Cardiac fibroblast (primary cell): ENCODE results near the gene ARHGEF4.
A peak's percentile ranks its signal among the peaks of the same experiment; 100 is the strongest.
"Not testable (repeated sequence)": the region's sequence is repeated elsewhere in the genome, so short reads cannot be mapped to it uniquely, and the experiment has no call there.

Experiments
- DNase-seq, 2 donors: peaks; one replicate each; pipeline versions ENCODE4 v3.0.0 to v3.0.0-alpha.2; 2010; ENCODE audit warnings: low read depth in 2 of 2
- H3K4me3 ChIP-seq, 2 donors: replicated peaks in 1 of 2; 1 replicate in 1 of 2; 2 replicates in 1 of 2; pipeline ENCODE4 v1.5.1; 2011; ENCODE audit warnings: low read depth in 2 of 2, low read length in 2 of 2, mild to moderate bottlenecking in 2 of 2, moderate library complexity in 1 of 2
- TF ChIP-seq, protein P1 (sequence below): IDR thresholded peaks from one replicate; pipeline ENCODE4 v1.5.1; 2011; ENCODE audit warnings: low read depth, mild to moderate bottlenecking, low read length, inconsistent platforms

The ARHGEF4 gene

GRCh38 chr2:131077966-131078365 lies 241.3 kb downstream of the ARHGEF4 start:
- no peak for DNase-seq
- TF ChIP-seq, protein P1, sequence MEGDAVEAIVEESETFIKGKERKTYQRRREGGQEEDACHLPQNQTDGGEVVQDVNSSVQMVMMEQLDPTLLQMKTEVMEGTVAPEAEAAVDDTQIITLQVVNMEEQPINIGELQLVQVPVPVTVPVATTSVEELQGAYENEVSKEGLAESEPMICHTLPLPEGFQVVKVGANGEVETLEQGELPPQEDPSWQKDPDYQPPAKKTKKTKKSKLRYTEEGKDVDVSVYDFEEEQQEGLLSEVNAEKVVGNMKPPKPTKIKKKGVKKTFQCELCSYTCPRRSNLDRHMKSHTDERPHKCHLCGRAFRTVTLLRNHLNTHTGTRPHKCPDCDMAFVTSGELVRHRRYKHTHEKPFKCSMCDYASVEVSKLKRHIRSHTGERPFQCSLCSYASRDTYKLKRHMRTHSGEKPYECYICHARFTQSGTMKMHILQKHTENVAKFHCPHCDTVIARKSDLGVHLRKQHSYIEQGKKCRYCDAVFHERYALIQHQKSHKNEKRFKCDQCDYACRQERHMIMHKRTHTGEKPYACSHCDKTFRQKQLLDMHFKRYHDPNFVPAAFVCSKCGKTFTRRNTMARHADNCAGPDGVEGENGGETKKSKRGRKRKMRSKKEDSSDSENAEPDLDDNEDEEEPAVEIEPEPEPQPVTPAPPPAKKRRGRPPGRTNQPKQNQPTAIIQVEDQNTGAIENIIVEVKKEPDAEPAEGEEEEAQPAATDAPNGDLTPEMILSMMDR = no peak
- H3K4me3 ChIP-seq = no peak overlapping the region

DNA sequence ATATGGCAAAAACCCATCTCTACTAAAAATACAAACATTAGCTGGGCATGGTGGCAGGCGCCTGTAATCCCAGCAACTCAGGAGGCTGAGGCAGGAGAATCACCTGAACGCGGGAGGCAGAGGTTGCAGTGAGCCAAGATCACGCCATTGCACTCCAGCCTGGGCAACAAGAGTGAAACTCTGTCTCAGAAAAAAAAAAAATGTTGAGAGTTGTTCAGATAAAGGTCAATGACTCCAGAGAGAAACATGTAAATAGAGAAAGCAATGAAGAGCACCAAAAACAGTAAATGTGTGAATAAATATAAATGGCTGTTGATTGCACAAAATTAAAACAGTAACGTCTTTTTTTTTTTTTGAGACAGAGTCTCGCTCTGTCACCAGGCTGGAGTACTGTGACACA lies 243.2 kb downstream of the ARHGEF4 start:
- H3K4me3 ChIP-seq, DNase-seq: not testable (repeated sequence)

- TF ChIP-seq, protein P1 = no peak
- no peak overlapping the region for H3K4me3 ChIP-seq
- no peak for DNase-seq
Measured at GRCh38 chr2:131081190-131081589, 244.5 kb downstream of the ARHGEF4 start.

GRCh38 chr2:131085646-131086045 lies 248.9 kb downstream of the ARHGEF4 start:
- no peak overlapping the region for H3K4me3 ChIP-seq
- DNase-seq = no peak
- TF ChIP-seq, protein P1 = no peak

- peak overlapping the region; percentile 61 to 67 for H3K4me3 ChIP-seq
- DNase-seq = peak in 1 of 2 donors; percentile 12
- TF ChIP-seq, protein P1 = no peak
Measured at GRCh38 chr2:131092458-131093005, 255.8 kb downstream of the ARHGEF4 start.

- DNase-seq = peak; percentile 86 to 92
- H3K4me3 ChIP-seq = peak within 1 kb of the TSS; percentile 61 to 68
- TF ChIP-seq, protein P1 = no peak
Measured at GRCh38 chr2:131093006-131093695, 256.4 kb downstream of the ARHGEF4 start, which contains the start of gene FAM168B. TSS of gene FAM168B (minus strand) at chr2:131093460. CDS start at chr2:131082646, 10,814 bp downstream.

- TF ChIP-seq, protein P1 = no peak
- DNase-seq = peak in 1 of 2 donors; percentile 73
- peak overlapping the region; percentile 61 to 68 for H3K4me3 ChIP-seq
Measured at GRCh38 chr2:131093696-131094462, 257.2 kb downstream of the ARHGEF4 start.
